SK-N-SH treated with all-trans-retinoic acid at 6 μM for 48 hours (cell line): ENCODE results near the gene TIMP4.

Source experiments
- ATAC-seq: fragments of 200-7000 bp; cut with Tn5 transposase; 3 replicates; pipeline ENCODE4 v1.9.1; 2020; ENCODE audit warnings: mild to moderate bottlenecking, moderate library complexity
- ARNTL ChIP-seq: fragments of 450-650 bp; formaldehyde crosslinking; IDR thresholded peaks from 2 replicates; pipeline ENCODE4 v1.5.0; 2020; ENCODE audit warnings: low read depth, mild to moderate bottlenecking, moderate library complexity, borderline replicate concordance
- BACH2 ChIP-seq: fragments of 250-450 bp; sonication (Bioruptor Pico); IDR thresholded peaks from 2 replicates; pipeline ENCODE4 v1.9.0; 2021; ENCODE audit warnings: mild to moderate bottlenecking, borderline replicate concordance
- CREB5 ChIP-seq: fragments of 250-450 bp; sonication (Bioruptor Pico); IDR thresholded peaks from 2 replicates; pipeline ENCODE4 v1.5.1; 2020; ENCODE audit warnings: low read depth, mild to moderate bottlenecking, moderate library complexity
- CSDC2 ChIP-seq: fragments of 250-450 bp; sonication (Bioruptor Pico); IDR thresholded peaks from 2 replicates; pipeline ENCODE4 v1.5.0; 2020; ENCODE audit warnings: mild to moderate bottlenecking, moderate library complexity
- CSRNP3 ChIP-seq: fragments of 250-450 bp; sonication (Bioruptor Pico); IDR thresholded peaks from 2 replicates; pipeline ENCODE4 v1.5.1; 2021; ENCODE audit warnings: mild to moderate bottlenecking, moderate library complexity
- ESRRG ChIP-seq: fragments of 250-450 bp; sonication (Bioruptor Pico); IDR thresholded peaks from 2 replicates; pipeline ENCODE4 v1.6.1; 2021; ENCODE audit warnings: mild to moderate bottlenecking
- GLIS3 ChIP-seq: fragments of 250-450 bp; sonication (Bioruptor Pico); IDR thresholded peaks from 2 replicates; pipeline ENCODE4 v1.5.0; 2020; ENCODE audit warnings: mild to moderate bottlenecking, moderate library complexity
- ISL1 ChIP-seq: fragments of 250-450 bp; sonication (Bioruptor Pico); IDR thresholded peaks from 2 replicates; pipeline ENCODE4 v2.1.2; 2022; ENCODE audit warnings: mild to moderate bottlenecking, moderate library complexity
- OSR1 ChIP-seq: fragments of 250-450 bp; sonication (Bioruptor Pico); IDR thresholded peaks from 2 replicates; pipeline ENCODE4 v1.8.0; 2022; ENCODE audit warnings: moderate library complexity, mild to moderate bottlenecking, inconsistent platforms
- PATZ1 ChIP-seq: fragments of 250-450 bp; sonication (Bioruptor Pico); IDR thresholded peaks from 2 replicates; pipeline ENCODE4 v1.8.0; 2020; ENCODE audit warnings: mild to moderate bottlenecking, moderate library complexity, borderline replicate concordance
- POU6F1 ChIP-seq: fragments of 250-450 bp; sonication (Bioruptor Pico); IDR thresholded peaks from 2 replicates; pipeline ENCODE4 v1.8.0; 2021; ENCODE audit warnings: low read depth, mild to moderate bottlenecking, moderate library complexity, borderline replicate concordance
- PPARA ChIP-seq: fragments of 250-450 bp; sonication (Bioruptor Pico); IDR thresholded peaks from 2 replicates; pipeline ENCODE4 v1.5.0; 2020; ENCODE audit warnings: mild to moderate bottlenecking, borderline replicate concordance
- RARB ChIP-seq: fragments of 250-450 bp; sonication (Bioruptor Pico); IDR thresholded peaks from 2 replicates; pipeline ENCODE4 v1.8.0; 2021; ENCODE audit warnings: mild to moderate bottlenecking, moderate library complexity
- SNAI2 ChIP-seq: fragments of 250-450 bp; sonication (Bioruptor Pico); IDR thresholded peaks from 2 replicates; pipeline ENCODE4 v1.5.0; 2020; ENCODE audit warnings: mild to moderate bottlenecking, moderate library complexity
- TCF4 ChIP-seq: fragments of 250-450 bp; sonication (Bioruptor Pico); IDR thresholded peaks from 2 replicates; pipeline ENCODE4 v1.8.0; 2021; ENCODE audit warnings: mild to moderate bottlenecking, moderate library complexity, borderline replicate concordance
- TOX ChIP-seq: fragments of 250-450 bp; sonication (Bioruptor Pico); IDR thresholded peaks from 2 replicates; pipeline ENCODE4 v1.8.0; 2021; ENCODE audit warnings: mild to moderate bottlenecking, moderate library complexity, borderline replicate concordance
- TSHZ2 ChIP-seq: fragments of 250-450 bp; sonication (Bioruptor Pico); IDR thresholded peaks from 2 replicates; pipeline ENCODE4 v1.5.0; 2020; ENCODE audit warnings: mild to moderate bottlenecking, moderate library complexity
- ZC3H10 ChIP-seq: fragments of 250-450 bp; sonication (Bioruptor Pico); IDR thresholded peaks from 2 replicates; pipeline ENCODE4 v1.5.1; 2021; ENCODE audit warnings: mild to moderate bottlenecking, moderate library complexity
- ZFP3 ChIP-seq: fragments of 250-450 bp; sonication (Bioruptor Pico); IDR thresholded peaks from 2 replicates; pipeline ENCODE4 v1.5.0; 2020; ENCODE audit warnings: mild to moderate bottlenecking, moderate library complexity
- ZFP30 ChIP-seq: fragments of 450-650 bp; formaldehyde crosslinking; IDR thresholded peaks from 2 replicates; pipeline ENCODE4 v1.5.0; 2022; ENCODE audit warnings: mild to moderate bottlenecking, moderate library complexity
- ZNF70 ChIP-seq: fragments of 450-650 bp; formaldehyde crosslinking; IDR thresholded peaks from 2 replicates; pipeline ENCODE4 v1.5.0; 2020; ENCODE audit warnings: mild to moderate bottlenecking, moderate library complexity
- ZNF8 ChIP-seq: fragments of 450-650 bp; formaldehyde crosslinking; IDR thresholded peaks from 2 replicates; pipeline ENCODE4 v1.5.0; 2020; ENCODE audit warnings: mild to moderate bottlenecking, moderate library complexity

The TIMP4 gene

GRCh38 chr3:12139111-12139511 is 19.6 kb downstream of the TIMP4 start:
- no peak for TF ChIP-seq ZFP3 (CRISPR knock-in tag)
- no peak for TF ChIP-seq POU6F1 (CRISPR knock-in tag)
- no peak for TF ChIP-seq CREB5 (CRISPR knock-in tag)
- TF ChIP-seq RARB (CRISPR knock-in tag): no peak
- TF ChIP-seq ARNTL: no peak
- no peak for TF ChIP-seq PPARA (CRISPR knock-in tag)
- TF ChIP-seq PATZ1 (CRISPR knock-in tag): no peak
- no peak for TF ChIP-seq SNAI2
- TF ChIP-seq BACH2 (CRISPR knock-in tag): no peak
- no peak for TF ChIP-seq ZFP30 (CRISPR knock-in tag)
- no peak for TF ChIP-seq ESRRG (CRISPR knock-in tag)
- no peak for TF ChIP-seq CSDC2 (CRISPR knock-in tag)
- no peak for TF ChIP-seq ZNF70 (CRISPR knock-in tag)
- no peak for TF ChIP-seq TOX
- TF ChIP-seq ISL1 (CRISPR knock-in tag): no peak
- no peak for TF ChIP-seq ZC3H10 (CRISPR knock-in tag)
- no peak for TF ChIP-seq CSRNP3
- ATAC-seq: peak; percentile 82

- ATAC-seq: peak; percentile 68
- TF ChIP-seq CSDC2 (CRISPR knock-in tag) (no peak), OSR1 (no peak), ESRRG (CRISPR knock-in tag) (no peak), PPARA (CRISPR knock-in tag) (no peak), ISL1 (CRISPR knock-in tag) (no peak), POU6F1 (CRISPR knock-in tag) (no peak), ZC3H10 (CRISPR knock-in tag) (no peak), RARB (CRISPR knock-in tag) (no peak), SNAI2 (no peak), BACH2 (CRISPR knock-in tag) (no peak), ZFP30 (CRISPR knock-in tag) (no peak), ZFP3 (CRISPR knock-in tag) (no peak), TSHZ2 (no peak), PATZ1 (CRISPR knock-in tag) (no peak), ZNF70 (CRISPR knock-in tag) (no peak), ZNF8 (CRISPR knock-in tag) (no peak), GLIS3 (CRISPR knock-in tag) (no peak), TCF4 (CRISPR knock-in tag) (no peak)
These were observed 20.7 kb downstream of the TIMP4 start for GRCh38 chr3:12138044-12138443.
